ENCODE data around the gene OR1K1. TPM values are rescaled to one million over a fixed set of nuclear protein-coding genes. Genes with fewer than 3 reads are reported as not detected.
A peak's percentile ranks its signal among the peaks of the same experiment; 100 is the strongest.

The OR1K1 gene
- total and polyA plus RNA-seq, 9 of the 15 experiments (the other 6 are each of a cell fraction or from before 2014, with no cell fraction given) = not detected

GRCh38 chr9:122848256-122848943 is 48.5 kb downstream of the OR1K1 start:
- Histone ChIP-seq H4K20me1 (replicated peaks; ENCODE audit: control insufficient read depth, insufficient read depth, low read length) (no peaks in the 10 kb centered on the region), H3K27ac (ENCODE audit: extremely low read depth, low read depth, low read length) (no peak overlapping the region), H3K9ac (ENCODE audit: insufficient read depth in 1 of 2, low read depth in 2 of 2, low read length in 2 of 2) (no peak overlapping the region), H3K79me2 (ENCODE audit: control insufficient read depth, insufficient read depth, low read length) (no peaks in the 10 kb centered on the region), H3K9me1 (ENCODE audit: control insufficient read depth, insufficient read depth, low read length) (no peaks in the 10 kb centered on the region), H3K4me3 (no peak overlapping the region), H2AFZ (ENCODE audit: low read depth, low read length) (no peak overlapping the region), H3K9me3 (replicated peaks; ENCODE audit: control insufficient read depth, insufficient read depth, low read depth, low read length) (no peaks in the 10 kb centered on the region), H3K4me2 (ENCODE audit: insufficient read depth, low read length) (no peak overlapping the region), H3K36me3 (ENCODE audit: control insufficient read depth, insufficient read depth, low read length) (peaks cover 48% of the 10 kb centered on the region), H3K4me1 (replicated peaks in 1 of 2; ENCODE audit: control insufficient read depth in 2 of 2, insufficient read depth in 2 of 2, low read length in 2 of 2) (no peaks in the 10 kb centered on the region), H3K27me3 (ENCODE audit: control insufficient read depth in 2 of 2, insufficient read depth in 2 of 2, low read length in 2 of 2) (no peaks in the 10 kb centered on the region)
- in situ Hi-C loops (cut with MboI) = no loop called here
- intact Hi-C loops (cut with micrococcal nuclease) = no loop called here
- ATAC-seq = no peak
- 46% methylated on average over 2 of the region's 2 CpGs for WGBS (ENCODE audit: insufficient coverage, low coverage, missing lambda C conversion rate)
- ChIA-PET POLR2A (interaction anchor here (0.9 to 1.2 kb wide), 2 partner anchors 10 to 11 kb away, joined by 3 to 4 read pairs; no protein-coding TSS in a partner anchor), CTCF (ENCODE audit: low intra/inter-chr PET ratio) (no interaction called here)
- no peak for FAIRE-seq
- no peak for DNase-seq (ENCODE audit: extremely low read depth in 1 of 4, low spot score in 3 of 4)
- no TSS peak for BruUV-seq (replicated peaks)
- TF ChIP-seq MAFF (IDR thresholded peaks at IDR 0.05; ENCODE audit: low read length) = peak; percentile 44
- TF ChIP-seq MAFK (IDR thresholded peaks at IDR 0.05; ENCODE audit: low read length) = peak; percentile 34; the same call in 1 of the 2 replicates
- no peak for TF ChIP-seq CBX3 (IDR thresholded peaks at IDR 0.05; ENCODE audit: borderline replicate concordance in 1 of 2, low read length in 2 of 2)
- TF ChIP-seq THAP12 (CRISPR knock-in tag; IDR thresholded peaks at IDR 0.05) = no peak
- TF ChIP-seq RBBP5 (IDR thresholded peaks at IDR 0.05; ENCODE audit: borderline replicate concordance, insufficient read depth, low read length, poor library complexity, severe bottlenecking) = no peak
- no peak for TF ChIP-seq ATF1 (CRISPR knock-in tag; IDR thresholded peaks at IDR 0.05)
- no peak for TF ChIP-seq ATF1 (tag; IDR thresholded peaks at IDR 0.05)
- no peak for TF ChIP-seq PATZ1 (CRISPR knock-in tag; IDR thresholded peaks at IDR 0.05; ENCODE audit: borderline replicate concordance)
- no peak for TF ChIP-seq ZKSCAN8 (CRISPR knock-in tag; IDR thresholded peaks at IDR 0.05)
- TF ChIP-seq C11orf30 (IDR thresholded peaks at IDR 0.05; ENCODE audit: low read depth) = peak; percentile 47; the same call in 1 of the 2 replicates
- no peak for TF ChIP-seq ZNF785 (CRISPR knock-in tag; IDR thresholded peaks at IDR 0.05)
- TF ChIP-seq KLF13 (tag; IDR thresholded peaks at IDR 0.05; ENCODE audit: borderline replicate concordance, low read depth) = no peak
- TF ChIP-seq EP400 (IDR thresholded peaks at IDR 0.05) = no peak
- TF ChIP-seq ZNF740 (CRISPR knock-in tag; IDR thresholded peaks at IDR 0.05) = no peak
- TF ChIP-seq ZNF740 (tag; IDR thresholded peaks at IDR 0.05) = no peak
- no peak for TF ChIP-seq ESRRB (CRISPR knock-in tag; IDR thresholded peaks at IDR 0.05; ENCODE audit: borderline replicate concordance)
- no peak for TF ChIP-seq ZC3H8 (IDR thresholded peaks at IDR 0.05)
- no peak for TF ChIP-seq SIX5 (IDR thresholded peaks at IDR 0.05; ENCODE audit: borderline replicate concordance in 1 of 2, insufficient read depth in 1 of 2, low read depth in 1 of 2, low read length in 2 of 2)
